ENCODE measurements around the gene MAP3K14. TPM values are rescaled to one million over a fixed set of nuclear protein-coding genes. Genes with fewer than 3 reads are reported as not detected.

The MAP3K14 gene
- total and polyA plus RNA-seq, 2 of the 4 experiments (the other 2 are of a cell fraction): 4.1 to 21.7 TPM

DNA sequence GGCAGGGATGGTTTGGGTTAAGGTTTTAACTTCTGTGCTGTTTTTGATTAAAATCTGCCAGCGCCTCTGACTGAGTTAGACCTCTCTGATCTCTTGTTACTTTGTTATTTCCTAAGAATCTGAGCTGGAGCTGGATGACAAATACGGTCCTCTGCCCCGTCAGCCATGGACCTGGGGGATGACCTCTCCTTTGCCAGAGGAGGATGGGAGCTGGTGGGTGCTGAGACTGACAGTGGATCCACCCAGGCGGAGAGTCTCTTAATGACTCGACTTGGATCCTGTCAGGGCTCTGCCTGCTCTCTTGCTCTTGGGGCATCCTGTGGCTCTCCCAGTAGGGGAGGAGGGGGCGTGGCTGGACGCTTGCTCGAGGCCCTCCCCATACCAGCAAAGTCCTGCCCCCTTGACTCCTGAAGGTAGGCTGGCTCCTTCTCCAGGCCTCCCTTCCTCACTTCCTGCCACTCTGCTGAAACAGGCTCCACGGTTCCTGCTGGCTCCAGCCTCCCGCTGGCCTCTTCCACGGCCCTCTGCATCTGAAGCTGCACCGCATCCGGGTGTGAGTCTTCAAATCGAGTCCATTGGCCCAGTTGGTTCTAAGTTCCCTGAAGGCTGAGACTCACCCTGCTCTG, 24.8 kb upstream of the MAP3K14 start:
- Histone ChIP-seq H3K4me2 (ENCODE audit: low read depth, low read length) (peak overlapping the region; percentile 30; the same call in 1 of the 2 replicates), H3K9ac (ENCODE audit: low read depth, low read length) (peak overlapping the region; percentile 20; the same call in 1 of the 2 replicates), H2BK15ac (ENCODE audit: low read depth, low read length) (peak overlapping the region; percentile 71; the same call in 1 of the 3 replicates), H3K27me3 (ENCODE audit: control insufficient read depth, insufficient read depth, low read length) (no peaks in the 10 kb centered on the region), H4K8ac (ENCODE audit: low read depth in 2 of 2, low read length in 2 of 2) (peak overlapping the region; percentile 53 to 93), H2AFZ (replicated peaks; ENCODE audit: low read length, poor library complexity) (peak overlapping the region; percentile 88), H4K5ac (ENCODE audit: low read depth, low read length) (peak overlapping the region; percentile 51), H3K9me1 (ENCODE audit: insufficient read depth, low read length) (peaks cover 19% of the 10 kb centered on the region), H2AK9ac (replicated peaks; ENCODE audit: low read depth, low read length, poor library complexity) (peak overlapping the region; percentile 74), H4K91ac (ENCODE audit: insufficient read depth, low read depth, low read length) (peak overlapping the region; percentile 92), H2BK20ac (ENCODE audit: low read depth, low read length) (peak overlapping the region; percentile 68; the same call in 1 of the 2 replicates), H2BK5ac (ENCODE audit: low read depth, low read length, poor library complexity, severe bottlenecking) (peak overlapping the region; percentile 65), H3K14ac (replicated peaks; ENCODE audit: low read depth, low read length) (peak overlapping the region; percentile 56), H3K27ac (ENCODE audit: insufficient read depth, low read length) (peak overlapping the region; percentile 67), H3K4me1 (ENCODE audit: control insufficient read depth, insufficient read depth, low read length) (peaks cover 22% of the 10 kb centered on the region), H3K23ac (ENCODE audit: low read depth, low read length) (no peak overlapping the region), H2BK120ac (ENCODE audit: low read depth, low read length) (peak overlapping the region; percentile 80), H3K36me3 (ENCODE audit: control insufficient read depth, insufficient read depth, low read length) (no peaks in the 10 kb centered on the region), H3K9me3 (ENCODE audit: control insufficient read depth, insufficient read depth, low read length) (no peaks in the 10 kb centered on the region), H4K20me1 (ENCODE audit: insufficient read depth, low read length) (no peaks in the 10 kb centered on the region), H2AK5ac (ENCODE audit: low read depth, low read length) (peak overlapping the region; percentile 81), H3K4ac (ENCODE audit: low read depth, low read length) (peak overlapping the region; percentile 84), H3K4me3 (ENCODE audit: insufficient read depth, low read depth, low read length) (no peak overlapping the region), H3K18ac (ENCODE audit: low read depth, low read length) (peak overlapping the region; percentile 35), H3K56ac (ENCODE audit: extremely low read depth, insufficient read depth, low read length) (peak overlapping the region; percentile 22; the same call in 1 of the 2 replicates), H3K79me1 (ENCODE audit: low read depth in 1 of 2, low read length in 2 of 2) (no peaks in the 10 kb centered on the region)
- no TSS peak for BruUV-seq (replicated peaks)
- dilution Hi-C loops (cut with HindIII; ENCODE audit: low sequenced_read_pairs, unreplicated experiment): no loop called here
- ChIA-PET POLR2A (ENCODE audit: unreplicated experiment) (no interaction called here), CTCF (no interaction called here)
- TF ChIP-seq RFX5 (IDR thresholded peaks at IDR 0.05; ENCODE audit: low read depth, low read length) (no peak), FOS (IDR thresholded peaks at IDR 0.05; ENCODE audit: low read depth, low read length) (0 out of 2 replicates have a peak, but pooled peaks have one; percentile 14), POLR2A (IDR thresholded peaks at IDR 0.05; ENCODE audit: low read depth, low read length) (no peak), MAZ (IDR thresholded peaks at IDR 0.05; ENCODE audit: borderline replicate concordance, low read depth, low read length) (peak; percentile 53), CHD1 (IDR thresholded peaks at IDR 0.05; ENCODE audit: low read depth, low read length) (no peak), CEBPB (IDR thresholded peaks at IDR 0.05; ENCODE audit: low read depth, low read length) (0 out of 2 replicates have a peak, but pooled peaks have one; percentile 15), MAFK (IDR thresholded peaks at IDR 0.05; ENCODE audit: low read depth, low read length) (no peak)
- TF ChIP-seq, protein P1, sequence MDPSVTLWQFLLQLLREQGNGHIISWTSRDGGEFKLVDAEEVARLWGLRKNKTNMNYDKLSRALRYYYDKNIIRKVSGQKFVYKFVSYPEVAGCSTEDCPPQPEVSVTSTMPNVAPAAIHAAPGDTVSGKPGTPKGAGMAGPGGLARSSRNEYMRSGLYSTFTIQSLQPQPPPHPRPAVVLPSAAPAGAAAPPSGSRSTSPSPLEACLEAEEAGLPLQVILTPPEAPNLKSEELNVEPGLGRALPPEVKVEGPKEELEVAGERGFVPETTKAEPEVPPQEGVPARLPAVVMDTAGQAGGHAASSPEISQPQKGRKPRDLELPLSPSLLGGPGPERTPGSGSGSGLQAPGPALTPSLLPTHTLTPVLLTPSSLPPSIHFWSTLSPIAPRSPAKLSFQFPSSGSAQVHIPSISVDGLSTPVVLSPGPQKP (IDR thresholded peaks at IDR 0.05; ENCODE audit: borderline replicate concordance, low read depth, low read length): no peak
- ATAC-seq (ENCODE audit: low read depth) (peak; percentile 93), DNase-seq (peak; percentile 85)
- intact Hi-C loops (cut with micrococcal nuclease): no loop called here
- in situ Hi-C loops (cut with MboI; ENCODE audit: low sequenced_read_pairs): no loop called here
- WGBS, 2 experiments (ENCODE audit: extremely low coverage in 2 of 2, insufficient read length in 1 of 2): 33% methylated on average over 5 of the region's 14 CpGs; no CpG with 5 or more reads in 1 of the 2 experiments
